T-helper 2 cell treated with Interferon-gamma antibody and Interleukin-4, amounts not matched to agents 100 ng/mL and 5 ng/mL, for 36 hours (primary cell): ENCODE results near the gene RNF151. TPM values are rescaled to one million over a fixed set of nuclear protein-coding genes. Genes with fewer than 3 reads are reported as not detected.

ENCODE experiments used
- intact Hi-C: fragments of 100-400 bp; cut with micrococcal nuclease; formaldehyde crosslinking; loops from one replicate; pipeline ENCODE4 v1.15.1; 2023
- total RNA-seq: library from RNA; stranded (reverse); gene quantifications from 2 replicates; pipeline ENCODE4 v1.2.3, GENCODE V29; 2022

Gene RNF151
- total RNA-seq, 1 donor from 2014 or later = 0.18 TPM

- intact Hi-C loops = loop anchor here (2.0 to 5.0 kb wide), 2 partner anchors 25 to 762 kb away; partner anchors contain the start of genes RPS2 and SRRM2
These were observed 23.4 kb downstream of the RNF151 start for GRCh38 chr16:1990101-1990350.

- intact Hi-C loops = loop anchor here (1.0 to 5.0 kb wide), 3 partner anchors 7 to 762 kb away; partner anchors contain the start of genes RPS2 and SRRM2
These were observed 23.9 kb downstream of the RNF151 start for GRCh38 chr16:1990351-1991134.

- intact Hi-C loops = loop anchor here (1.0 to 5.0 kb wide), 3 partner anchors 8 to 761 kb away; partner anchors contain the start of genes RPS2 and SRRM2
These were observed 24.5 kb downstream of the RNF151 start for GRCh38 chr16:1991135-1991551.

GRCh38 chr16:1991588-1991947, 24.9 kb downstream of the RNF151 start:
- intact Hi-C loops = loop anchor here (1.0 to 5.0 kb wide), 3 partner anchors 8 to 761 kb away; partner anchors contain the start of genes RPS2 and SRRM2

- intact Hi-C loops = loop anchor here (1.0 to 5.0 kb wide), 3 partner anchors 9 to 760 kb away; partner anchors contain the start of genes RPS2 and SRRM2
These were observed 25.5 kb downstream of the RNF151 start for GRCh38 chr16:1991948-1992703.

GRCh38 chr16:1992704-1993317, 26.2 kb downstream of the RNF151 start:
- intact Hi-C loops = loop anchor here (5.0 kb wide), 1 partner anchor 759 kb away; the partner anchor contains the start of gene SRRM2

- intact Hi-C loops = loop anchor here (5.0 kb wide), 1 partner anchor 759 kb away; the partner anchor contains the start of gene SRRM2
These were observed 27.1 kb downstream of the RNF151 start for GRCh38 chr16:1993731-1994131.

- intact Hi-C loops = no loop called here
These were observed 31.1 kb downstream of the RNF151 start for GRCh38 chr16:1997494-1998359.

- intact Hi-C loops = no loop called here
These were observed 31.7 kb downstream of the RNF151 start for GRCh38 chr16:1998360-1998835.

- intact Hi-C loops = no loop called here
These were observed 32.5 kb downstream of the RNF151 start for GRCh38 chr16:1998852-1999801.

GRCh38 chr16:1999866-2000514, 33.3 kb downstream of the RNF151 start:
- intact Hi-C loops = no loop called here

- intact Hi-C loops = no loop called here
These were observed 34.4 kb downstream of the RNF151 start for GRCh38 chr16:2001035-2001434.

- intact Hi-C loops = no loop called here
These were observed 35.0 kb downstream of the RNF151 start for GRCh38 chr16:2001456-2002355.

- intact Hi-C loops = no loop called here
These were observed 36.0 kb downstream of the RNF151 start for GRCh38 chr16:2002406-2003230.

GRCh38 chr16:2003231-2003826, 36.7 kb downstream of the RNF151 start:
- intact Hi-C loops = no loop called here

- intact Hi-C loops = no loop called here
These were observed 37.4 kb downstream of the RNF151 start for GRCh38 chr16:2003827-2004641.
